Measurements from ENCODE around the gene EXD1.

The EXD1 gene

DNA sequence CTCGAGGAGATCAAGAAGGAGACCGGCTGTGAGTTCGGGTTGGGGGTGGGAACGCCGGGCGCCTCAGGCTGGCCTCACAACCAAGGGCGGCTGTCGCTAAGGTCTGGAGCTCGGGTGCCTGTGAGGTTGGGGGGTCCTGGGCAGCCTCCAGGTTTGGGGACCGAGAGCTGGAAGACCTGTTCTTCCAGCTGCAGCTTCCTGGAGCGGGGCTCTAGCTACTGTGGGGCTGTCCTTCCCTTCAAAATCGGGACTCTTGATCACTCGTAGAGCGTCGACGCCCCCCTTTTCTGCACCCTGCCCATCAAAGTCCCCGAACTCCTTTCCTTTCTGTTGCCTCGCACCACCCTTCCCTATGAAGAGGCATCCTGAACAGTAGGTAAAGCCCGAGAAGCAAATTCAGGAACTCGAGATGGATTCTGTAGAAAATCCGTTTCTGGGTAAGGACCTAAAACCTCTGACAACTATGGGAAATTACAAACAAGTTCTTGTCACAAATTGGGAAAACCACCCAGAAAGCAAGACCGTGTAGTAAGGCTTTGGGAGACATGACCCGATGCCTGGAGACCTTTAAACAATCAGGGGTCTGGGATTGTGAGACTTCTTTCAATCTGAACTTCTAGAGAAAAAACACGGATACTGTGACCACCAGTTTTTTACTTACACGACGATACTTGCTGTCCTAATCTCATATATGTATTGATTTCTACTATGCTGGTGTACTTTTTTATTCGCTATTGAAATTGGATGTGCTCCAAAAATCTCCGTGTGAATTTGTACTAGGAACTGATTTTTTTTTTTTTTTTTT lies 1.1 kb upstream of the EXD1 start:
- DNase-seq (ENCODE audit: low spot score), result no peak

DNA sequence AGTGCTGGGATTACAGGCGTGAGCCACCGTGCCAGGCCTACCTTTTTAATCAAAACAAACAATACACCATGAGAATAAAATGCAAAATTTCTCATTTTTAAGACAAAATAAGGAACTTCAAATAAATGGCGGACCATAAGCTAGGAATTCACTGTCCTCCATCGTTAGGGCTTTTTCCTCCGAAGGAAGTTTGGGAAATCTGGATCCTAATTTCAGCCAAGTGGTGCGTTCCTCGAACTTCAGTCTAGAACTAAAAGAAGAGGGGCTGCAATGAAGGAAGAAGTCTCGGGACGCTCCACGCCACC lies 260 bp downstream of the EXD1 start:
- no peak for DNase-seq (ENCODE audit: low spot score)

DNA sequence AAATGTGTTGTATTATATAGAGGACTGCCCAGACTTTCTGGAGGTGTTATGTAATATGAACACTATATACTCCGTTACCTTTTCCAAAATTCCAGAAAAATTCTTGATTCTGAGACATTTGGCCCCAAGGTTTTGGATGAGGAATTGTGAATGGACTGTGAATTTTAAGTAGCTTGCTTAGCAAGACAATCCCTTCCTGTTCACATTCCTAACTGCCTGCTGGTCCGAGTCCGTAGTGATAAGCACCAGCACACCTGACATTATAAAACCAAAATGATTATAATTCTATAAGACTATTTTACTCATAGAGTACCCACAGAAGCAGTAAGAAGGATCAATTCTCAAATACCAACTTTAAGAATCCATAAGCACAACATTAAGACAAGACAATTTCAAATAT lies 11.2 kb downstream of the EXD1 start:
- no peak for DNase-seq (ENCODE audit: low spot score)

DNA sequence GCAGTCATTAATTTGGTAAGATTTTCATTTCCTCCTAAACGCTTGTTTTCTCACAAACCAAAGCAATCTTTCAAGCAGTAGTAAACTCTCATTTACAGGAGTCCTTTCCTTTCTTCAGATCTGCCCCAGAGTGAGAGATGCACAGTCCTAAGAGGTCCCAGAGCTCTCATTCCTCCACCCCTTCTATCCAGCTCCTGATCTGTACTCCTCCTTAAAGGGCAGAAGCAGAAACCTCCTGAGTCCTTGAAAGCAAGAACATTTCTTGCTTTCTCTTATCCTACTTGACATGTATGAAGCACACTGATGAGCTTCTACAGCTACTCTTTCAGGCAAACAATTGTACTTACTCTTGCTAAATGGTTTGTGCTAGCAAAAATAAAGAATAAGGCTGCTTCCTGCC lies 11.7 kb downstream of the EXD1 start:
- DNase-seq (ENCODE audit: low spot score), result no peak

DNA sequence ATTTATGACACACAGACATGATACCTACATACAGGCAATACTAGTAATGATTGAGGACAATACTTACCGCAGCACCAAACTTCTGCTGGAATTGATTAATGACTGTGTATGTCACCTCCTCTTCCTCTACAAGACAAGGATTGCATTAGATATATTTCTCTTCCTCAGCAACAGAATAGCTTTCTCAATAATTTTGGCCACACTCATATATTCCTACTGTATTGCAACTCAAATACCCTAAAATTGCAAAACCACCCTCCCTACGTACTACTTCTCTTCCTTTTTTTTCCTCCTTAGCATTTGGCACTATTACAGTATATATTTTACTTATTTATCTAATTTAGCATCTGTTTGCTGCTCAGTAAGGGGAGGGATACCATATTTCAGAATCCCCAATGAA lies 14.8 kb downstream of the EXD1 start:
- no peak for DNase-seq (ENCODE audit: low spot score)

DNA sequence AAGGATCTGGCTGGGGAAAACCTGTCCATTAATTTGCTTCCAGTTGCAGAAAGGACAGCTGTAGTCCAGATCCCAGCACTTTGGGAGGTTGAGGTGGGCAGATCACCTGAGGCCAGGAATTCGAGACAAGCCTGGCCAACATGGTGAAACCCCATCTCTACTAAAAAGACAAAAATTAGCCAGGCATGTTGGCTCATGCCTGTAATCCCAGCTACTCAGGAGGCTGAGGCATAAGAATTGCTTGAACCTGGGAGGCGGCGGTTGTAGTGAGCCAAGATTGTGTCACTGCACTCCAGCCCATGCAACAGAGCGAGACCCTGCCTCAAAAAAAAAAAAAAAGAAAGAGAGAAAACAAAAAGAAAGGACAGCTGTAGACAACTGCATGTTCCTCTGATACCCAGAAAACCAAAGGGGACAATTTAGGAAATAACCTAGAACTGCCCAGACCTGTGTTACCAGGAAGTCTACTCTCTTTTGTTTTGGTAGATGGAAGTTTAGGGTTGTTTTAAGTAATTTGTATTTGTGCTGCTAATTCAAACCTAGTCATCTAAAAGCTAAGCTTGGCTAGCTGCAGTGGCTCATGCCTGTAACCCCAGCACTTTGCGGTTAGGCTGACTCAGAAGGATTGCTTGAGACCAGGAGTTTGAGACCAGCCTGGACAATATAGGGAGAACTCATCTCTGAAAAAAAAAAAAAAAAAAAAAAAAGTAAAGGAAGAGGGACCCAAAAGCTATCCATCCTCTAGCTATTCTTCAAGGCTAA lies 22.7 kb downstream of the EXD1 start:
- DNase-seq (ENCODE audit: low spot score), result no peak

DNA sequence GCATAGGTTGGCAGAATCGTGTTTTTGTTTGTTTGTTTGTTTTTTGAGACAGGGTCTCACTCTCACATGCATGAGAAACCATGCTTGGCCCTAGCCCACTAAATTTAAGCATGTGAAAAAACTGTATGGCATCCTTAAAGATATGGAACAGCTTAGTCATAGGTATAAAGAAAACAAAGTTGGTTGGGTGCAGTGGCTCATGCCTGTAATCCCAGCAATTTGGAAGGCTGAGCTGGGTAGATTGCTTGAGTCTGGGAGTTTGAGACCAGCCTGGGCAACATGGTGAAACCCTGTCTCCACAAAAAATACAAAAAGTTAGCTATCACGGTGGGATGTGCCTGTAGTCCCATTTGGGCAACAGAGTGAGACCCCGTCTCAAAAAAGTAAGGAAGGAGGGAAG lies 25.2 kb downstream of the EXD1 start:
- no peak for DNase-seq (ENCODE audit: low spot score)

DNA sequence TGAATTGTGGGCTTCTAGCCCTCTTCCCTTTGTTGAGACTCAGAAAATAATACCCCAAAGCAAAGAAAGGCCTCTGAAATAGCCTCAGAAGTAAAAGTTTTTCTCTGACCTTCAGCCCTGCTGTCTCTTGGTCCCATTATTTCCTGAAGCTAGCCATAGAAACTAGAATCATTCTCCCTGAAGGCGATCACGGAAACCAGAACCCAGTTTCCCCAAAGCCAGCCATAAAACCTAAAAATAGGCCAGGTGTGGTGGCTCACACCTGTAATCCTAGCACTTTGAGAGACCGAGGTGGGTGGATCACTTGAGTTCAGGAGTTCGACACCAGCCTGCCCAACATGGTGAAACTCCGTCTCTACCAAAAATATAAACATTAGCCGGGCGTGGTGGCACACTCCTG lies 27.2 kb downstream of the EXD1 start:
- DNase-seq (ENCODE audit: low spot score), result no peak

DNA sequence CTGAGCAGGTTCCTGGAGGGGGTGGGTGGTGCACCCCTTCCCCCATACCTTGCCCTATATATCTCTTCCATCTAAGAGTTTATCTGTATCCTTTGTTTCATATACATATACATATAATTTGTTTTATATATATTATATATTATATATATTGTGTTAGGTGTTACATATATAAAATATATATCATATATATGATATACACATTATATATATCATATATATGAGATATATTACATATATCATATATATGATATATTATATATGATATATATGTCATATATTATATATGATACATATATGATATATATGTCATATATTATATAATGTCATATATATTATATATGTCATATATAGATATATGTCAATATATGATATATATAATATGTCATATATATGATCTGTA lies 31.1 kb downstream of the EXD1 start:
- no peak for DNase-seq (ENCODE audit: low spot score)

DNA sequence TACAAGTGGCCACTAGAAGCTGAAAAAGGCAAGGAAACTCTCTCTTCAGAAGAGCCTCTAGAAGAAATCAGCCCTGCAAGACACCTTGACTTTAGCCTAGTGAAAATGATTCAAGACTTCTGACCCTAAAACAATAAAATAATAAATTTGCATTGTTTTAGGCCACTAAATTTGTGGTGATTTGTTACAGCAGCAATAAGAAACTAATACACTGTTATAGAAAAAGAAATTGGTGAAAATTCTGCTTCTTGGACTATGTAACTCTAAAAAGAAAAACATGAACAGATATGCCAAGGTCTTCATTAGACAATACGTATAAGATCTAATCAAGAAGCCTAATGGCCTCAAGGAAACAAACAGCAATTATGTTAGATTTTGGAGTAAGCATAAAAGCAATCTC lies 36.1 kb downstream of the EXD1 start:
- no peak for DNase-seq (ENCODE audit: low spot score)

DNA sequence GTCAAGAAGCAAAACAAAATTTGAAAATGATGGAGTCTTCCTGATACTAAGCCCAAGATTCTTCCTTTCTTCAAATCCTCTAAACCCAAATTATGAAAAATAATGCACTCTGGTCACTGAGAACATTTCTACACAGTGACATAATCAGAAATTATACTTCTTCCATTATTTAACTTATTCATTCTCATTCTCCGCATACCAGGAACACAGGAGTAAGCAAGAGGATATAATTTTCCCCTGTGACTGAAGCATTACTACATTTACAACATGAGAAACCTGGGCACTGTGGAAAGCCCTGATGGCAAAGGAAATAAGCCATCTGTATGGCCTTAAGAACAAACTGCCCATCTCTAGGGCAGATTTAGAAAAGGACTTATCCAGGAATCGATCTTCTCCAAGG lies 47.0 kb downstream of the EXD1 start:
- DNase-seq (ENCODE audit: low spot score), result no peak

DNA sequence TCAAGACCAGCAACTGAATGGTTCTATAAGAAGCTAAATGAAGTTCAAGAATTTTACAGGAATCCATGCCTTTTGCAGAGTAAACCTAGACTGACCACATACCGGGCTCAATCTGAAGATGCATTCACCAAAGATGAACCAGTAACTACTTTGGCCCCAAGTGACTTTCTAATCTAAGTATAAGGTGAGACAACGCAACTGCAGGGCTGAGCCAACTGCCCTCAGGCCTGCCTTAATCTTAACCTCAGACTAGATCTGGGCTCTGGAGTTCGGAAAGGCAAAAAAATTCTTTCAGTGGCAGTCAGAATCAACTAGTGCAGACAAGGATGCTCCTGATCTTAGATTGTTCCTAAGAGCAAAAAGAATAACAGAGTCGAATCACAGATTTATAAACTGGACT lies 48.3 kb downstream of the EXD1 start:
- no peak for DNase-seq (ENCODE audit: low spot score)

DNA sequence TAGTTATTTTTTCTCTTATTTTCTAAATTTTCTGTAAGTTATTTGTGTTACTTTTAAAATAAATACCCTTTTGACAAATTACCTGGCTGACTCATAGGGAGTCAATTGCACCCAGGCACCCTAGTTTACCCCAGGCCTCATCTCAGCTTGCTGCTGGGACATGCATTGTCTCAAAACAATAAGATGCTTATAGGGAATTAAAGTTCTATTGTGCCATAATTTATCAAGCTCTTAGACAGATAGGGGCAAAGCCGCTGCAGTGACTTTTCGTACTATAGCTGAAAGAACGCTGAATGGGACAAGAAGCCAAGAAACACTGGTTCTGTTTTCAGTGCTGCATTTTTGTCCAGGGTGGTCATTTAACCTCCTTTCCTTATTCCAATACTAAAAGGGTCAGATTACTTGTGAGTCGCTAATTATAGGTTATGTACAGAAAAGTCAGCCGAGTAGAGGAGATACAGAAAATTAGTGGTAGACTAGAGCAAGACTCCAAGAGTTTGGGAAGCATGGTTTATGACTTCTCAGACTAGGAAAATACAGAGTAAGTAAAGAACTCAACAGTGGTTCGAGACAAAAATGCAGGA lies 50.3 kb downstream of the EXD1 start:
- no peak for DNase-seq (ENCODE audit: low spot score)

DNA sequence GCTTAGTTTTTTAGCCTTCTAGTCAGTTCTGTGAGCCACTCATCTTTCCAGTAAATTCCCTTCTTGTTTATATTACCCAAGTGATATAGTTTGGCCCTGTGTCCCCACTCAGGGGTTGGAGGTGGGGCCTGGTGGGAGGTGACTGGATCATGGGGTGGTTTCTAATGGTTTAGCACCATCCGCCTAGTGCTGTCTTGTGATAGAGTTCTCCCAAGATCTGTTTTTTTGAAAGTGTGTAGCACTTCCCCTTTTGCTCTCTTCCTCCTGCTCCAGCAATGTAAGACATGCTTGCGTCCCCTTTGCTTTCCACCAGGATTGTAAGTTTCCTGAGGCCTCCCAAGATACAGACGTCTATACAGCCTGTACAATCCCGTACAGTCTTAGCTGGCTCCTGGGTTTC lies 60.8 kb downstream of the EXD1 start:
- DNase-seq (ENCODE audit: low spot score), result no peak

DNA sequence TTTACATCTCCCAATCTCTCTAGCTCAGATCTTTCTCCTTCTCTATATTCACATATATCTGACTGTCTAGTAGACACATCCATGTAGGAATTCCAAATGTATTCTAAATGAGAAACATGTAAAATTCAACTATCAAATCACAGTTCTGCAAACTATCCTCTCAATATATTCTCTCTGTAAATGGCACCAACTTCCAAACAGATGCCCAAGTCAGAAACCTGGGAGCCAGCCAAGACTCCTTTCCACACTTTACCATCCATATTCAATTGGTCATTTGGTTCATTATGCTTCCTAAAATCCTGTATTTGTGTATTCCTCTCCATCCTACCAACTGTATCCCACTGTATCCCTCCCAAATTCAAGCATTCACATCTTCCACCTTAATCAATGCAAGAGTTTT lies 61.5 kb downstream of the EXD1 start:
- no peak for DNase-seq (ENCODE audit: low spot score)

DNA sequence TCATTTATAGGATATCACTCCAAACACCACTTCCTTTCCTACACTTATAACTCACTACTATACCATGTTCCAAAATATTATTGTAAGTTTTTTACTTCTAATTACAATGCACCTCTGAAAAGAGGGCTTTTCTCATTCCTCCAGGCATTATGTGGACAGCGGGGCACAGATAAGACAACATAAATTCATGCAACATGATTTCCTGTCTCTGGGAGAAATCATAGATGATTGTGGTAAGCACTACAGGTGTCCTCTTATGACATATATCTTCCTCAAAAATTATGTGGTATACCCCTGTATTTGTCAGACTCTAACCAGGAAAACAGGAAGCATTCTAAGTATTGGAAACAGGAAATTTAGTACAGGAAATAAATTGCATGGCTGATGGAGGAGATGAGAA lies 68.8 kb downstream of the EXD1 start:
- no peak for DNase-seq (ENCODE audit: low spot score)

DNA sequence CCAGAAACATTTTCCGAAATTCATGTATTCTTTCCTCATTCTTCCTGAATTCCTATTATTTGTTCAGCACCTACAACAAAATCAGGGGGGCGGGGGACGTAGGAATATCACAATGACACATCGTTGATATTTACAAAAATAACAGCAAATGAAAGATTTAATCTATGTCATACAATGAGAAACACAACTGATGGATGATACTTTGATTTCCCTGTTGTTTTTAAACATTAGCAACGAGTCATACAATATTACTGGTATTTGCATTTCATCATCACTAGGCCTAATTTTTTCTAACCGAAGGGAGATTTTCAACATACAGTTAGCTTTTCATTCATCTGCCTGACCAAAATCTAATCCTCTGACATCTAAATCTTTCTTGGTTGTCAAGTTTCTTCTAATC lies 69.2 kb downstream of the EXD1 start:
- DNase-seq (ENCODE audit: low spot score), result no peak

DNA sequence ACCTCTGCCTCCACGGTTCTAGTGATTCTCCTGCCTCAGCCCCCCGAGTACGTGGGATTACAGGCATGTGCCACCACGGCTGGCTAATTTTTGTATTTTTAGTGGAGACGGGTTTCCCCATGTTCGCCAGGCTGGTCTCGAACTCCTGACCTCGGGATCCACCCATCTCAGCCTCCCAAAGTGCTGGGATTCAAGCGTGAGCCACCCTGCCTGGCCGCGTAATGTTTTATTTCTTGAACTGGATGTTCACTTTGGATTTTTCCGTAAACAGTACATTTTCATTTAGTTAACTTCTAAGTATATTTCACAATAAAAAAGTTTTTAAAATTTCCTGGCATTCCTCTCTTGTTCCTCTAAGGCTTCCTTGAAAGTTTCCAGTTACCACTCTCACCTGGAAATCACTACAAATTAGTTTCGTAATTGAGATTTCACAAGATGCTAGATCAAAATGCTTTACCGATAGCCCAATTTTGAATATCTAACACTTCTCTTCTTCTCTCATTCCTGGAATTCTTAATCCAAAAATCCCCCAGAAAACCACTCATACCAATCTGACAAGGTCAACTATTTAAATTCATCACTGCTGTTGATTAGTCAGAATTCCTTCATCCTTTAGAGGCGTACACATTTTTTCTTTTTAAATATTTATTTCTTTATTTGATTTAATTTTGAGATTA lies 69.8 kb downstream of the EXD1 start:
- DNase-seq (ENCODE audit: low spot score), result no peak

DNA sequence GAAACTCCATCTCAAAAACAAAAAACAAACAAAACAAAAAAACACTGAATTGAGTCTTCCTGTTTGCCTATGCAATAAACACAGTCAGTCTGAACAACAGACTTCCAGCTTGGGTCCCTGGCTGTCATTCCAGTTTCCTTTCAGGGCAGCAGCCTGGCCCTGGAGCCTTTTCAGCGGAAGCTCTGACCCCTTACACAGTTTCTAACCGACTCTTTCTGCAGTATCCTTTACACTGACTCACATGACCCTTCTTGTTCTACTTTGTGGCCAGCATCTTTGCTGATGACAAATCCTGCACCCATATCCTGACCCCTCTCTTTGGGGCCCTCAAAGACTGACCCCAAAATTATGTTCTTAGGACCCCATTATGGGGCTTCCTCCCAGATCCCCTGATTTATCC lies 76.1 kb downstream of the EXD1 start:
- no peak for DNase-seq (ENCODE audit: low spot score)

DNA sequence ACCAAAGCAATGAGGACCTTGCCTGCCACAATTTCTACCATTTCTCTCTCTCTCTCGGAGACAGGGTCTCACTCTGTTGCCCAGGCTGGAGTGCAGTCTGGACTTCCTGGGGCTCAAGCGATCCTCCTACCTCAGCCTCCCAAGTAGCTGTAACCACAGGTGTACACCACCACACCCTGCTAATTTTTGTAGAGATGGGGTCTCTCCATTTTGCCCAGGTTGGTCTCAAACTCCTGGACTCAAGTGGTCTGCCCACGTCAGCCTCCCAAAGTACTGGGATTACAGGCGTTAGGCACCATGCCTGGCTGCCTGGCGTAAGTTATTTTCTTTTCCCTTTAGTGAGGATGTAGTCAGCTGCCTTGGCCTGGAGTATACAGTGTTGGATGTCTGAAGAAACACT lies 76.8 kb downstream of the EXD1 start:
- no peak for DNase-seq (ENCODE audit: low spot score)

DNA sequence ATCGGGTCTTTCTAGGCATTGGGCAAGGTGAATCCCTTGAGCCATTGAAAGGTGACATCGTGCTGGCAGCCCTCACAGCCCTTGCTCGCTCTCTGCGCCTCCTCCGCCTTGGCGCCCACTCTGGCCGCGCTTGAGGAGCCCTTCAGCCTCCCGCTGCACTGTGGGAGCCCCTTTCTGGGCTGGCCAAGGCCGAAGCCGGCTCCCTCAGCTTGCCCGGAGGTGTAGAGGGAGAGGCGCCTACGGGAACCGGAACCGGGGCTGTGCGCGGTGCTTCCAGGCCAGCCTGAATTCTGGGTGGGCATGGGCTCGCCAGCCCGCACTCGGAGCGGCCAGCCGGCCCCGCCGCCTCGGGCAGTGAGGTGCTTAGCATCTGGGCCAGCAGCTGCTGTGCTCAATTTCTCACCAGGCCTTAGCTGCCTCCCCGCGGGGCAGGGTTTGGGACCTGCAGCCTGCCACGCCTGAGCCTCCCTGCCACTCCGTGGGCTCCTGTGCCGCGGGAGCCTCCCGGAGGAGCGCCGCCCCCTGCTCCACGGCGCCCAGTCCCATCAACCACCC lies 79.0 kb downstream of the EXD1 start:
- DNase-seq (ENCODE audit: low spot score), result no peak

DNA sequence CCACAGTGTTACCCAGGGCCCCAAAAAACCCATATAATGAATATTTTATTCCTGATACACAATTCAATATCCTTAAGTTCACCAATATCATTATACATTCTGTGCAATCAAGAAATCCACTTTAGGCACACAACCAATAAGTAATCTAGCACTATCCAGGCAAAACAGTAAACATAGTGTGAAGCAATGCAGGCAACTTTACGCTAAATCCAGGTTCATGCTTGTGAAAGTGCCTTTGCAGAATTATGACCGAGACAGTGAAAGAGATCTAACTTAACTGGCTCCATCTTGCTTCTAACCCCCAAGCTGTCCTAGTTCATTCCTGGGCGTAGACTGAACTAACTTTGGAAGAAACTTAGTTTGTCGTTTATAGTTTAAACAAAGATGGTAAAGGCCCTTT lies 80.3 kb downstream of the EXD1 start:
- DNase-seq (ENCODE audit: low spot score), result no peak

DNA sequence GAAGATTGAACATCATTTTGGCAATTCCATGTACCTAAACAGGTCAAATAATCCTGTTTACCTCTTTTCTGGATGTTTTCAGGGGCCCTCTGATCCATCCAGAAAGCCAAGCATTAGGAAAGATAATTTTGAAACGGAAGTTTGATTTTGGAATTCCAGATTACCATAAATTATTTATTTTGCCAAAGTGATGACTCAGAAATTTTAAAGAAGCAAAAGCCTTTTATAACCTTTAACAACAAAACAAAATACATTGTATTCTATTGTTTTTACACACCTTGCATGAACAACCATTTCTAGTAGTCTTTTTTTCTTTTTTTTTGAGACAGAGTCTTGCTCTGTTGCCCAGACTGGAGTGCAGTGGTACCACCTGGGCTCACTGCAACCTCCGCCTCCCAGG lies 82.5 kb downstream of the EXD1 start:
- no peak for DNase-seq (ENCODE audit: low spot score)

All from SW480 (cell line).